Tibial nerve (tissue), 3 donors: ENCODE data around the gene GLIS2.

Experiments
- EP300 ChIP-seq, 2 donors: sonication (generic); formaldehyde crosslinking; IDR thresholded peaks; one replicate each; pipeline ENCODE4 v1.6.1; 2017; ENCODE audit warnings: antibody characterized with exemption in 2 of 2, mild to moderate bottlenecking in 1 of 2
- POLR2A ChIP-seq, 2 donors: fragments of 450-650 bp; IDR thresholded peaks; one replicate each; pipeline ENCODE4 v1.6.1; 2017; ENCODE audit warnings: antibody characterized with exemption in 2 of 2, mild to moderate bottlenecking in 2 of 2, moderate library complexity in 2 of 2

DNA sequence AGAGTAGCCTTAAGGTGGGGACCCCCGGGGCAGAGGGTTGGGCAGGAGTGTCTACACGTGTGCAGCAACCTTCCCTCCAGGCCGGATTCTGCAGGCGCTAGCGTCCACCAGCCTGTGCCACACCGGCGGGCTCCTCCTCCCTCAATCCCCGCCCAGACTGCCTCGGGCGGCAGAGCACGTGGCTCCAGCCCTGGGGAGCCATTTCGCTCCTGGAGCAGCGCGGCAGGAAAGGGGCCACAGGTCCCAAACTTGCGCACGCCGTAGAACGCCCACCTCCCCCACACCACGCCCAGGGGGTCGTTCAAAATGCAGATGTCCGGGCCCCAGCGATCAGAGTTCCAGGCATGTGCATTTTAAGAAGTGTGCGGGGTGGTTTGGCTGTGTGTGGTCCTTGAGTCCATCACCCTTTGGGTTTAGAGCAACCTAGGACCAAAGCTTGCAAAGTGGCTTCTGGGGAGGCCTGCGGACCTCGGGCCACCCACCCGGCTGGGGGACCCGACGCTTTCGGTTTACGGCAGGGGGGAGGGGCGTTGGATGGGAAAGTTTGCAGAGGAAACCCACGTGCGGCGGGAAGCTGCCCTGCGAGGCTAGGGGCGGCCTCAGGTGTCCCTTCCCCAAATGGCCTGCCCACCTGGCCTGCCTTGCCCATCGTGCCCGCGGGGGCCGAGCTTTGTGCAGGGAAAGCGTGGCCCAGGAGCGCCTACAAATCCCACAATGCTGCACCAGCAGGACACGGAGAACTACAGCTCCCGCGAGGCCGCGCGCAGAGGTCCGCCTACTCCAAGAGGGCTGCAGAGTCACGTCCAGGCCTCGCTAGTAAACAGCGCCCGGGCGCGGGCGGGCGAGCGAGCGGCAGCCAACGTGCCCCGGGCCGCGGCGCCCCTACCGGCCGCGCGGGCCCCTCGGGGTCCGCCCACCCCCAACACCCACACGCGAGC lies 44.4 kb upstream of the GLIS2 start:
- TF ChIP-seq POLR2A (IDR thresholded peaks at IDR 0.05) (peak; percentile 68 to 77), EP300 (IDR thresholded peaks at IDR 0.05) (peak in 1 of 2 donors; percentile 80)
